Mucosa of stomach (tissue), 1 donor: ENCODE measurements around the gene MAP2K3.
"Not testable (repeated sequence)": the region's sequence is repeated elsewhere in the genome, so short reads cannot be mapped to it uniquely, and the experiment has no call there.

Experiments used
- H3K27me3 ChIP-seq: one replicate; pipeline ENCODE4 v1.7.0; 2013; ENCODE audit warnings: mild to moderate bottlenecking, low read length; ENCODE audit not compliant: control insufficient read depth, insufficient read depth
- H3K36me3 ChIP-seq: one replicate; pipeline ENCODE4 v1.7.0; 2013; ENCODE audit warnings: low read length; ENCODE audit not compliant: control insufficient read depth, insufficient read depth
- H3K4me1 ChIP-seq: one replicate; pipeline ENCODE4 v1.7.0; 2013; ENCODE audit warnings: mild to moderate bottlenecking, low read length; ENCODE audit not compliant: control insufficient read depth, insufficient read depth
- H3K4me3 ChIP-seq: one replicate; pipeline ENCODE4 v1.7.0; 2013; ENCODE audit warnings: low read length
- H3K9ac ChIP-seq: one replicate; pipeline ENCODE4 v1.7.0; 2013; ENCODE audit warnings: mild to moderate bottlenecking, low read length, moderate library complexity
- H3K9me3 ChIP-seq: one replicate; pipeline ENCODE4 v1.7.0; 2013; ENCODE audit warnings: mild to moderate bottlenecking, low read length, moderate library complexity; ENCODE audit not compliant: control insufficient read depth
- donor health status: Pancreatic carcinoma.

Gene MAP2K3

DNA sequence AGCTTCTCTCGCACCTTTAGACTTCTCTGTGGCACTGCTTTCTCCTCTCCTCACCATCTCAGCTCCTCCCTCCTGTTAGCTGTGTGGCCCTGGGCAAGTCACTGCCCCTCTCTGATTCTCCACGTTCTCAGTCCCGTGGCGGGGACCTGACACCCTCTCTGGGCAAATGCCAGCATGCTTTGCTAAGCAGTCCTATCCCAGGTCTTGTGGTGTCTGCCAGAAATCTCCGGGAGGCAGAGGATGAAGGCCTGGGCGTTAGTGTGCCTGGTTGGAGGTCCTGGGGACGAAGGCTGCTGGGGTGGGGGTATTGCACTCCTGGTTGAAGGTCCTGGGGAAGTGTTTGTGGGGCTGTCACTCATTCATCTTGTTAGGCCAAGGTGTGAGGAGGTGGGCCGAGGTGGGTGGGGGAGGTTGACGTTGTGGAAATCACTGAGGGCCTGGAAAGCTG lies 37.3 kb downstream of the MAP2K3 start:
- H3K27me3 ChIP-seq, H3K4me1 ChIP-seq, H3K36me3 ChIP-seq, H3K9ac ChIP-seq, H3K4me3 ChIP-seq, H3K9me3 ChIP-seq: not testable (repeated sequence)

GRCh38 chr17:21323257-21324111 lies 39.0 kb downstream of the MAP2K3 start:
- H3K27me3 ChIP-seq, H3K4me3 ChIP-seq, H3K36me3 ChIP-seq, H3K4me1 ChIP-seq, H3K9me3 ChIP-seq: not testable (repeated sequence)
- H3K9ac ChIP-seq: peak overlapping the region; percentile 51

GRCh38 chr17:21324741-21325140 lies 40.2 kb downstream of the MAP2K3 start:
- not testable (repeated sequence) for H3K27me3 ChIP-seq, H3K9me3 ChIP-seq, H3K4me1 ChIP-seq, H3K4me3 ChIP-seq, H3K36me3 ChIP-seq, H3K9ac ChIP-seq

GRCh38 chr17:21327921-21328320 lies 43.4 kb downstream of the MAP2K3 start:
- not testable (repeated sequence) for H3K4me3 ChIP-seq, H3K36me3 ChIP-seq, H3K9me3 ChIP-seq, H3K27me3 ChIP-seq, H3K4me1 ChIP-seq, H3K9ac ChIP-seq

GRCh38 chr17:21328778-21329177 lies 44.3 kb downstream of the MAP2K3 start:
- H3K27me3 ChIP-seq, H3K9me3 ChIP-seq, H3K4me1 ChIP-seq, H3K9ac ChIP-seq, H3K36me3 ChIP-seq, H3K4me3 ChIP-seq: not testable (repeated sequence)

- Histone ChIP-seq H3K9me3 (no peaks in the 10 kb centered on the region), H3K27me3 (no peaks in the 10 kb centered on the region), H3K36me3 (no peaks in the 10 kb centered on the region), H3K4me3 (no peak overlapping the region), H3K9ac (no peak overlapping the region), H3K4me1 (no peaks in the 10 kb centered on the region)
These were observed 46.1 kb downstream of the MAP2K3 start for GRCh38 chr17:21330436-21331160.

DNA sequence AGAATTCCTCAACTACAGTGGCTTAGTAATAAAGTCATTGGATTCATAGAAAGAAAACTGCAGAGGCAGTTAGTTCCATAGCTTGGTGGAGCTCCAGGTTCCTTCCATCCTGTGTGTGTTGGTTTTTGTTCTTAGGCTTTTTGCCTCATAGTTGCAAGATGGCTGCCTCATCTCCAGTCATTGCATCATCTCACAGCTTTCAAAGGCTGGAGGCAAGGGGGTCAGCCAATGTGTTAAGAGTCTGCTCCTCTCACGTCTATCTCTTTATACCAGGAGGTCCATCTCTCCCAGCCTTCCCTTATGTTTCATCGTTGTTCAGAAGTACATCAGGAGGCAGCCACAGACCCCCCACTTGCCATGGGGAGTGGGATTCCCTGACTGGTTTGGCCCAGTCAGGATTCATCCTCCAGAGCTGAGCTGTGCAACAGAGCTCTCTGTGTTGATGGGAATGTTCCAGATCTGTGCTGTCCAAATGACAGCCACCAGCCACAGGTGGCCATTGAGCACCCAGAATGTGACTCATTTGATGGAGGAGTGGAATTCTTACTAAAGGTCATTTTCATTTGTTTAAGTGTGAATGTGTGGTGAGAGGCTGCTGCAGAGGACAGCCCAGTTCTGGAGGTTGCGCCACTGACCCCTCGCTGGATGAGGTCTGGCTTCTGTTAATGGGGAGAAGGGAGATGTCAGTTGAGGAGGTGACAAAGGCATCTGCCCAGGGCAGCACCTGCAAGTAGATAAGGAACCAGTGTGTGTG lies 52.2 kb downstream of the MAP2K3 start:
- H3K4me1 ChIP-seq, H3K36me3 ChIP-seq, H3K9me3 ChIP-seq, H3K27me3 ChIP-seq, H3K9ac ChIP-seq, H3K4me3 ChIP-seq: not testable (repeated sequence)

DNA sequence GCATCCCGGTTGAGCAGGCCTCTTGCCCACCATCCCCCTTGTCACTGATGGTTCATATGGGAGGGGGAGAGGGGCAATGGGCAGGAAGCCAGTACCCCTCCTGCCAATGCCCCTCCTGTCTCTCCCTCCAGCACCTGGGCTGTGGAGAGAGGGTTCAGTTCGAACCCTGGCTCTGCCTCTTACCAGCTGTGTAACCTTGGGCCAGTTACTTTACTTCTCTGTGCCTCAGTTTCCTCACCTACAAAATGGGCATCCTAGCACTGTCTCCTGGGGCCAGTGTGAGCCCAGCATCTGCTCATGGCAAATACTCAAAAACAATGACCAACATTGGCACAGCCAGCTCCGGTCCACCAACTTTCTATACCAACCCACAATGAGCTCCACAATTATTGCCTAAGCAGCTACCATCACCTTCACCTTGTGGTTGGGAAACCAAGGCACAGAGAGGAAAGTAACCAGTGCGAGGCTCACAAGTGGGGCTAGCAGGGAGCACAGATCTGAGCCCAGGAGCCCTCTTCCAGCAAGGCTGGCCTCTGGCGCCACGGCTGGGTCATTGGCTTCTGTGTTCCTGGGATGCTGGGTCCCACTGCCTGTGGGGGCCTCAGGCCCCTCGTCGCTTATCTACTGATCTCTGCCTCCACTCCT lies 53.6 kb downstream of the MAP2K3 start:
- H3K9ac ChIP-seq, H3K27me3 ChIP-seq, H3K36me3 ChIP-seq, H3K4me3 ChIP-seq, H3K4me1 ChIP-seq, H3K9me3 ChIP-seq: not testable (repeated sequence)

GRCh38 chr17:21339011-21339410 lies 54.5 kb downstream of the MAP2K3 start:
- H3K4me3 ChIP-seq: no peak overlapping the region
- no peaks in the 10 kb centered on the region for H3K9me3 ChIP-seq
- H3K27me3 ChIP-seq: no peaks in the 10 kb centered on the region
- peaks cover 5% of the 10 kb centered on the region for H3K4me1 ChIP-seq
- no peak overlapping the region for H3K9ac ChIP-seq
- H3K36me3 ChIP-seq: no peaks in the 10 kb centered on the region

DNA sequence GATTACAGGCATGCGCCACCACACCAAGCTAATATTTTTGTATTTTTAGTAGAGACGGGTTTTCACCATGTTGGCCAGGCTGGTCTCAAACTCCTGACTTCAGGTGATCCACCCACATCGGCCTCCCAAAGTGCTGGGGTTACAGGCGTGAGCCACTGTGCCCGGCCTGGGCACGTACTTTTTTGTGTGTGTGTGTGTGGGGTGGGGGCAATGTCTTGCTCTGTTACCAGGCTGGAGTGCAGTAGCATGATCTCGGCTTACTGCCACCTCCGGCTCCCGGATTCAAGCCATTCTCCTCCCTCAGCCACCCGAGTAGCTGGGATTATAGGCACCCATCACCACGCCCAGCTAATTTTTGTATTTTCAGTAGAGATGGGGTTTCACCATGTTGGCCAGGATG lies 55.1 kb downstream of the MAP2K3 start:
- not testable (repeated sequence) for H3K27me3 ChIP-seq, H3K9me3 ChIP-seq, H3K36me3 ChIP-seq, H3K4me3 ChIP-seq, H3K9ac ChIP-seq, H3K4me1 ChIP-seq

GRCh38 chr17:21340407-21340806 lies 55.9 kb downstream of the MAP2K3 start:
- not testable (repeated sequence) for H3K4me1 ChIP-seq, H3K36me3 ChIP-seq, H3K27me3 ChIP-seq, H3K9ac ChIP-seq, H3K9me3 ChIP-seq, H3K4me3 ChIP-seq

- H3K4me3 ChIP-seq, H3K9me3 ChIP-seq, H3K4me1 ChIP-seq: not testable (repeated sequence)
These were observed 56.8 kb downstream of the MAP2K3 start for GRCh38 chr17:21341279-21341678.

More at GRCh38 chr17:21341279-21341678, 56.8 kb downstream of the MAP2K3 start:
- not testable (repeated sequence) for H3K9ac ChIP-seq, H3K27me3 ChIP-seq, H3K36me3 ChIP-seq
